ENCODE measurements around the gene FCF1.

Gene FCF1

GRCh38 chr14:74698465-74698864, 14.5 kb upstream of the FCF1 start:
- no peak for TF ChIP-seq CTCF (IDR thresholded peaks at IDR 0.05; ENCODE audit: borderline replicate concordance, extremely low read depth, low read length, poor library complexity, severe bottlenecking)
- H3K27me3 ChIP-seq (ENCODE audit: insufficient read depth, low read length, poor library complexity), result no peaks in the 10 kb centered on the region
- H3K79me2 ChIP-seq (ENCODE audit: insufficient read depth, low read length), result peaks cover 72% of the 10 kb centered on the region
- H4K20me1 ChIP-seq (ENCODE audit: insufficient read depth, low read length), result peaks cover 10% of the 10 kb centered on the region; the same call in 1 of the 2 replicates
- no peak for ATAC-seq (ENCODE audit: insufficient read depth, low read depth)
- no peak overlapping the region for H2AFZ ChIP-seq (ENCODE audit: low read depth, low read length)
- H3K9me3 ChIP-seq (ENCODE audit: insufficient read depth, low read length, severe bottlenecking), result peaks cover 8% of the 10 kb centered on the region
- H3K36me3 ChIP-seq (ENCODE audit: insufficient read depth, low read length), result peaks cover 10% of the 10 kb centered on the region; the same call in 1 of the 2 replicates
- H3K4me3 ChIP-seq (ENCODE audit: low read depth in 1 of 2, low read length in 2 of 2), result no peak overlapping the region
- H3K4me2 ChIP-seq (ENCODE audit: insufficient read depth, low read length), result no peak overlapping the region
- DNase-seq, result no peak
- no peak overlapping the region for H3K27ac ChIP-seq (ENCODE audit: low read length)
- no peak overlapping the region for H3K9ac ChIP-seq (ENCODE audit: low read depth, low read length)
- no peaks in the 10 kb centered on the region for H3K4me1 ChIP-seq (ENCODE audit: insufficient read depth, low read length)

GRCh38 chr14:74702293-74702692, 10.7 kb upstream of the FCF1 start:
- H3K27ac ChIP-seq (ENCODE audit: low read length), result no peak overlapping the region
- no peak overlapping the region for H3K9ac ChIP-seq (ENCODE audit: low read depth, low read length)
- H2AFZ ChIP-seq (ENCODE audit: low read depth, low read length), result no peak overlapping the region
- H3K4me1 ChIP-seq (ENCODE audit: insufficient read depth, low read length), result no peaks in the 10 kb centered on the region
- TF ChIP-seq EZH2 (IDR thresholded peaks at IDR 0.05; ENCODE audit: borderline replicate concordance, low read depth, low read length, severe bottlenecking) (no peak), CTCF (IDR thresholded peaks at IDR 0.05; ENCODE audit: borderline replicate concordance, extremely low read depth, low read length, poor library complexity, severe bottlenecking) (no peak)
- peaks cover 85% of the 10 kb centered on the region for H3K79me2 ChIP-seq (ENCODE audit: insufficient read depth, low read length)
- no peak overlapping the region for H3K4me3 ChIP-seq (ENCODE audit: low read depth in 1 of 2, low read length in 2 of 2)
- H3K4me2 ChIP-seq (ENCODE audit: insufficient read depth, low read length), result no peak overlapping the region
- H3K9me3 ChIP-seq (ENCODE audit: insufficient read depth, low read length, severe bottlenecking), result peaks cover 8% of the 10 kb centered on the region
- no peak for DNase-seq
- H3K27me3 ChIP-seq (ENCODE audit: insufficient read depth, low read length, poor library complexity), result no peaks in the 10 kb centered on the region
- H3K36me3 ChIP-seq (ENCODE audit: insufficient read depth, low read length), result peaks cover 10% of the 10 kb centered on the region; the same call in 1 of the 2 replicates
- peaks cover 18% of the 10 kb centered on the region; the same call in 1 of the 2 replicates for H4K20me1 ChIP-seq (ENCODE audit: insufficient read depth, low read length)
- no peak for ATAC-seq (ENCODE audit: insufficient read depth, low read depth)

- DNase-seq, result no peak
These were observed 9.9 kb upstream of the FCF1 start for GRCh38 chr14:74703043-74703442.

More at GRCh38 chr14:74703043-74703442, 9.9 kb upstream of the FCF1 start:
- ATAC-seq (ENCODE audit: insufficient read depth, low read depth), result no peak
- Histone ChIP-seq H3K4me2 (ENCODE audit: insufficient read depth, low read length) (no peak overlapping the region), H3K36me3 (ENCODE audit: insufficient read depth, low read length) (peaks cover 5% of the 10 kb centered on the region; the same call in 1 of the 2 replicates), H3K79me2 (ENCODE audit: insufficient read depth, low read length) (peaks cover 84% of the 10 kb centered on the region), H3K9ac (ENCODE audit: low read depth, low read length) (no peak overlapping the region), H3K27me3 (ENCODE audit: insufficient read depth, low read length, poor library complexity) (no peaks in the 10 kb centered on the region), H3K4me1 (ENCODE audit: insufficient read depth, low read length) (no peaks in the 10 kb centered on the region), H2AFZ (ENCODE audit: low read depth, low read length) (no peak overlapping the region), H3K4me3 (ENCODE audit: low read depth in 1 of 2, low read length in 2 of 2) (no peak overlapping the region), H3K9me3 (ENCODE audit: insufficient read depth, low read length, severe bottlenecking) (peaks cover 8% of the 10 kb centered on the region), H4K20me1 (ENCODE audit: insufficient read depth, low read length) (peaks cover 12% of the 10 kb centered on the region; the same call in 1 of the 2 replicates), H3K27ac (ENCODE audit: low read length) (no peak overlapping the region)
- TF ChIP-seq EZH2 (IDR thresholded peaks at IDR 0.05; ENCODE audit: borderline replicate concordance, low read depth, low read length, severe bottlenecking) (no peak), CTCF (IDR thresholded peaks at IDR 0.05; ENCODE audit: borderline replicate concordance, extremely low read depth, low read length, poor library complexity, severe bottlenecking) (no peak)
